Measurements from ENCODE around the gene ITGA7.

Gene ITGA7

GRCh38 chr12:55699471-55700055, 8.1 kb downstream of the ITGA7 start:
- DNase-seq (ENCODE audit: low read depth): no peak
- no peak overlapping the region for H3K4me3 ChIP-seq (replicated peaks; ENCODE audit: low read depth, low read length)
- no peak for TF ChIP-seq CTCF (IDR thresholded peaks at IDR 0.05; ENCODE audit: low read length, missing control alignments)

- no peak for DNase-seq (ENCODE audit: low read depth)
- no peak for TF ChIP-seq CTCF (IDR thresholded peaks at IDR 0.05; ENCODE audit: low read length, missing control alignments)
- no peak overlapping the region for H3K4me3 ChIP-seq (replicated peaks; ENCODE audit: low read depth, low read length)
Measured at GRCh38 chr12:55698965-55699364, 8.7 kb downstream of the ITGA7 start.

DNA sequence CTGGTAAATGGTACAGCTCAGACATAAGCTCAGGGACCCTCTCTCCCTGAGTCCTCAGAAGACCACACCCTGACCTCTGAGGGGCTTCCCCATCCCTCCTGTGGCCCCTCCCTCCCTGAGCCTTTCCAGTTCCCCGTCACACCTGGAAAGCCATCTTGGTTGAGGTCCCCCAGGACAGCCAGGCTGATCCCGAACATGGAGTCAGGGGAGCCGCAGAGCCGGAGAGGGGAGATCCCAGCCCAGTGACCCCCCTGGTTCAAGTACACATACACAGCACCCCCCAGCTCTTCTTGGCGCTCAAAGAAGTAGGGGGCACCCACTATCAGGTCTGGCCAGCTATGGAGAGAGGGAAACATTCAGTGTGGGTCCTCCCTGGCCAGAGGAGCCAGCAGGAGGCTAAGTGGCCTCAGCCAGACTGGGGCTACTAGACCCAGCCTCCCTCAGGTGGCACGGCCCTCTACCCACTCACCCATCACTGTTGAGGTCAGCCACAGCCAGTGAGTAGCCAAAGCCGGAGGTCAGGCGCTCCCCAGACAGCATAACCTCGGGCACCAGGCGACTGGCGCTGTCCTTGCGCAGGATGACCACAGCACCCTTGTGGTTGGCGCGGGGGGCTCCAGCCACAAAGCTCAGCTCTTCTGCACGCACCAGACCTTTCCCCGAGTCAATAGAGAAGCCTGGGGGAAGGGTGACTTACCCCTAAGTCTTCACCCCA, 9.3 kb downstream of the ITGA7 start:
- DNase-seq (ENCODE audit: low read depth): no peak

GRCh38 chr12:55697686-55698085, 10.0 kb downstream of the ITGA7 start:
- DNase-seq (ENCODE audit: low read depth): no peak
- H3K4me3 ChIP-seq (replicated peaks; ENCODE audit: low read depth, low read length): no peak overlapping the region
- TF ChIP-seq CTCF (IDR thresholded peaks at IDR 0.05; ENCODE audit: low read length, missing control alignments): no peak

More for the DNA sequence above, 9.3 kb downstream of the ITGA7 start:
- no peak for TF ChIP-seq CTCF (IDR thresholded peaks at IDR 0.05; ENCODE audit: low read length, missing control alignments)
- no peak overlapping the region for H3K4me3 ChIP-seq (replicated peaks; ENCODE audit: low read depth, low read length)

DNA sequence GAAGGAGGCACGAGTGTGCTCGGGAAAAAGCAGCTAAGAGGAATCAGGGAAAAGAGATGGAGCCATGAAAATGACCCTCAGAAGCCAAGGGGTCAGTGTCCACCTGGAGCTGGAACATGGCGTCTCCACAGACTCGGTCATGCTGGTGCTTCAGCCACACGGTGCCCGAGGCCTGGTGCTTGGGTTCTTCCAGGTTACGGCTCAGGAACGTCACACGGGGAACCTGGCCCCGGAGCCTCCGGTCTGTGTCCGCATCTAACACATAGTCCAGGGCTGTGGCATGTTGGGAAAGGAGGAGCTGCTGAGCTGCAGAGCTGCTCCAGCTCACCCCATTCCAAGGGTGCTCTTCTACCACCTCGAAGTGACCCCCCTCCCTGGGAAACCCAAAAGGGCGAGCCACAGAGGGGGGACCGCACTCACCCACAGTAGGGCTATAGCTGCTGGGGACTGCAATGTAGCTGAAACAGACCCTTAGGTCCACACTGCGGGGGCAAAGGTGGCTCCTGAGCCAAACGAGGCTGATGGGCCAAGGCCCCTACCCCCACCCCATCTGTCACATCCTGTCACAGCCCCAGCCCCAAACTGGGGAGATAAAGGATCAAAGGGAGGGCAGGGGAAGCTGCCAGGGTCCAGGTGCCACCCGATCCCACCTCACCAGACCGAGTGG, 10.8 kb downstream of the ITGA7 start:
- DNase-seq (ENCODE audit: low read depth): no peak
- no peak overlapping the region for H3K4me3 ChIP-seq (replicated peaks; ENCODE audit: low read depth, low read length)
- TF ChIP-seq CTCF (IDR thresholded peaks at IDR 0.05; ENCODE audit: low read length, missing control alignments): no peak

GRCh38 chr12:55696141-55696540, 11.6 kb downstream of the ITGA7 start:
- no peak for DNase-seq (ENCODE audit: low read depth)
- no peak for TF ChIP-seq CTCF (IDR thresholded peaks at IDR 0.05; ENCODE audit: low read length, missing control alignments)
- no peak overlapping the region for H3K4me3 ChIP-seq (replicated peaks; ENCODE audit: low read depth, low read length)

All from fibroblast of pulmonary artery (primary cell).